ENCODE results near the gene GSG1. TPM values are rescaled to one million over a fixed set of nuclear protein-coding genes. Genes with fewer than 3 reads are reported as not detected.

GSG1 gene
- polyA plus RNA-seq, 3 donors: not detected

DNA sequence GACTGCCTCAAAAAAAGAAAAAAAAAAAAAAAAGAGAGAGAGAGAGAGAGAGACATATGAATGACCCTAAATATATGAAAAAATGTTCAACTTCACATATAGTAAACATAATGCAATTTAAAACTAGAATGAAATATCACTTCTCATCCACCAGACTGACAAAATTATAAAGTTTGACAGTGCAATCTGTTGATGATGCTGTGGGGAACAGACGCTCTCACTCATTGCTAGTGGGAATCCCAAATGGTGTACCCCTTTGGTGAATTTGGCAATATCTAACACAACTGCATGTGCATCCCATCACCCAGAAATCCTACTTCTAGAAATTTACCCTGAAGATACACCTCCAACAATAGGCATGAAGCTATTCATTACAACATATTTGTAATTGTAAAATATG, 2.3 kb upstream of the GSG1 start:
- Mint-ChIP-seq H3K36me3 (no peaks in the 10 kb centered on the region), H3K4me1 (peaks cover 29% of the 10 kb centered on the region), H3K27ac (peak overlapping the region in 2 of 7 donors; percentile 21 to 54), H3K4me3 (no peak overlapping the region), H3K27me3 (ENCODE audit: low read depth in 3 of 3) (peaks cover 0 to 3% (median 1%) of the 10 kb centered on the region in 3 donors), H3K9me3 (peaks cover 0 to 6% (median 1%) of the 10 kb centered on the region in 7 donors)
- Histone ChIP-seq H3K4me3 (replicated peaks in 1 of 3; ENCODE audit: low read depth in 2 of 3, low read length in 3 of 3) (no peak overlapping the region), H3K27ac (ENCODE audit: low read depth in 1 of 2, low read length in 2 of 2) (no peak overlapping the region), H3K36me3 (replicated peaks in 1 of 2; ENCODE audit: control insufficient read depth in 1 of 2, insufficient read depth in 2 of 2, low read length in 2 of 2) (no peaks in the 10 kb centered on the region), H3K79me2 (ENCODE audit: insufficient read depth, low read length) (no peaks in the 10 kb centered on the region), H3K4me1 (ENCODE audit: control insufficient read depth in 1 of 2, insufficient read depth in 2 of 2, low read length in 2 of 2) (peaks cover 20 to 24% of the 10 kb centered on the region in 2 donors), H2AFZ (ENCODE audit: insufficient read depth, low read depth, low read length, poor library complexity, severe bottlenecking) (no peak overlapping the region), H3K27me3 (ENCODE audit: control insufficient read depth in 2 of 2, insufficient read depth in 2 of 2, low read length in 2 of 2) (no peaks in the 10 kb centered on the region), H4K20me1 (ENCODE audit: insufficient read depth, low read length) (no peaks in the 10 kb centered on the region), H3K9ac (ENCODE audit: insufficient read depth, low read length, poor library complexity, severe bottlenecking) (no peak overlapping the region), H3K4me2 (replicated peaks; ENCODE audit: extremely low read depth, low read length, poor library complexity, severe bottlenecking) (no peak overlapping the region), H3K9me3 (replicated peaks in 1 of 2; ENCODE audit: control insufficient read depth in 1 of 2, insufficient read depth in 1 of 2, low read length in 2 of 2) (no peaks in the 10 kb centered on the region)
- no peak for DNase-seq
- TF ChIP-seq, protein P1, sequence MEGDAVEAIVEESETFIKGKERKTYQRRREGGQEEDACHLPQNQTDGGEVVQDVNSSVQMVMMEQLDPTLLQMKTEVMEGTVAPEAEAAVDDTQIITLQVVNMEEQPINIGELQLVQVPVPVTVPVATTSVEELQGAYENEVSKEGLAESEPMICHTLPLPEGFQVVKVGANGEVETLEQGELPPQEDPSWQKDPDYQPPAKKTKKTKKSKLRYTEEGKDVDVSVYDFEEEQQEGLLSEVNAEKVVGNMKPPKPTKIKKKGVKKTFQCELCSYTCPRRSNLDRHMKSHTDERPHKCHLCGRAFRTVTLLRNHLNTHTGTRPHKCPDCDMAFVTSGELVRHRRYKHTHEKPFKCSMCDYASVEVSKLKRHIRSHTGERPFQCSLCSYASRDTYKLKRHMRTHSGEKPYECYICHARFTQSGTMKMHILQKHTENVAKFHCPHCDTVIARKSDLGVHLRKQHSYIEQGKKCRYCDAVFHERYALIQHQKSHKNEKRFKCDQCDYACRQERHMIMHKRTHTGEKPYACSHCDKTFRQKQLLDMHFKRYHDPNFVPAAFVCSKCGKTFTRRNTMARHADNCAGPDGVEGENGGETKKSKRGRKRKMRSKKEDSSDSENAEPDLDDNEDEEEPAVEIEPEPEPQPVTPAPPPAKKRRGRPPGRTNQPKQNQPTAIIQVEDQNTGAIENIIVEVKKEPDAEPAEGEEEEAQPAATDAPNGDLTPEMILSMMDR (IDR thresholded peaks at IDR 0.05): no peak
- WGBS (ENCODE audit: insufficient coverage): no CpG with 5 or more reads among the region's 1 CpG
- intact Hi-C loops (cut with micrococcal nuclease): loop anchor here in 1 of 2 donors (10.0 kb wide), 1 partner anchor 59 kb away; no protein-coding TSS in a partner anchor

DNA sequence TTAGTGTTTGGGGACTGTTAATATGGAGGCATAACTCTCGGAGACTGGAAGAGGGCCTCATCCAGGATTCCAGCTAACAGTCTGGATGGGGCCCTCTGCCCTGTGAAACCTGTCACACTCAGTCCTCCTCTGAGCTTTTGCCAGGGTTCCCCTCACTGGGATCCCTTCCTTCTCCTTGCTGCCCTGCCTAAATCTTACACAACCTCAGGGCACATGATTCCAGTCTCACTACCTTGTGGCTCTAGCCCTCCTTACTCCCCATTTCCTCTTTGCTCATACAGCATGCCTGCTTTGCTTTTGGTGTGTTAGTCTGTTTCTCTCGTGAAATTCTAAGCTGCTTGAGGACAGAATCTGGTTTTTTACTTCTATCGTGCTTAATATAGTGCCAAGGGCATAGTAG, 942 bp upstream of the GSG1 start:
- no peak overlapping the region for H2AFZ ChIP-seq (ENCODE audit: insufficient read depth, low read depth, low read length, poor library complexity, severe bottlenecking)
- intact Hi-C loops (cut with micrococcal nuclease): loop anchor here (5.0 to 10.0 kb wide), 4 partner anchors 48 to 112 kb away; partner anchors contain the start of gene HEBP1 (in 1 of the 2)
- H3K27me3 ChIP-seq (ENCODE audit: control insufficient read depth in 2 of 2, insufficient read depth in 2 of 2, low read length in 2 of 2): no peaks in the 10 kb centered on the region
- peaks cover 0 to under 1% of the 10 kb centered on the region in 2 donors for H3K36me3 Mint-ChIP-seq
- no peak overlapping the region for H3K4me3 ChIP-seq (replicated peaks in 1 of 3; ENCODE audit: low read depth in 2 of 3, low read length in 3 of 3)
- no peak overlapping the region for H3K4me2 ChIP-seq (replicated peaks; ENCODE audit: extremely low read depth, low read length, poor library complexity, severe bottlenecking)
- H3K4me3 Mint-ChIP-seq: no peak overlapping the region
- TF ChIP-seq, protein P1 (IDR thresholded peaks at IDR 0.05): no peak
- H3K79me2 ChIP-seq (ENCODE audit: insufficient read depth, low read length): no peaks in the 10 kb centered on the region
- no CpG with 5 or more reads among the region's 3 CpGs for WGBS (ENCODE audit: insufficient coverage)
- no peaks in the 10 kb centered on the region for H4K20me1 ChIP-seq (ENCODE audit: insufficient read depth, low read length)
- H3K36me3 ChIP-seq (replicated peaks in 1 of 2; ENCODE audit: control insufficient read depth in 1 of 2, insufficient read depth in 2 of 2, low read length in 2 of 2): no peaks in the 10 kb centered on the region
- H3K27ac Mint-ChIP-seq: peak overlapping the region in 5 of 7 donors; percentile 15 to 75 (median 53)
- H3K27ac ChIP-seq (ENCODE audit: low read depth in 1 of 2, low read length in 2 of 2): no peak overlapping the region
- H3K4me1 Mint-ChIP-seq: peaks cover 43% of the 10 kb centered on the region
- peak; percentile 36 to 73 (median 69) for DNase-seq
- H3K9ac ChIP-seq (ENCODE audit: insufficient read depth, low read length, poor library complexity, severe bottlenecking): no peak overlapping the region
- peaks cover 34 to 38% of the 10 kb centered on the region in 2 donors for H3K4me1 ChIP-seq (ENCODE audit: control insufficient read depth in 1 of 2, insufficient read depth in 2 of 2, low read length in 2 of 2)
- H3K9me3 ChIP-seq (replicated peaks in 1 of 2; ENCODE audit: control insufficient read depth in 1 of 2, insufficient read depth in 1 of 2, low read length in 2 of 2): no peaks in the 10 kb centered on the region
- peaks cover 0 to 3% (median 1%) of the 10 kb centered on the region in 3 donors for H3K27me3 Mint-ChIP-seq (ENCODE audit: low read depth in 3 of 3)
- H3K9me3 Mint-ChIP-seq: peaks cover 0 to 6% (median 1%) of the 10 kb centered on the region in 7 donors

All from CD14-positive monocyte (primary cell).